Measurements from ENCODE around the gene SFXN4. TPM values are rescaled to one million over a fixed set of nuclear protein-coding genes. Genes with fewer than 3 reads are reported as not detected.

SFXN4 gene
- total and polyA plus RNA-seq, 2 of the 13 experiments (the other 11 are each of a cell fraction or from before 2014, with no cell fraction given), result 47.7 to 64.9 TPM

GRCh38 chr10:119207366-119207666 lies 41.8 kb upstream of the SFXN4 start, which contains the start of gene GRK5 (continued):
- no peak for TF ChIP-seq DMTF1 (CRISPR knock-in tag; IDR thresholded peaks at IDR 0.05)
- TF ChIP-seq CREB1 (IDR thresholded peaks at IDR 0.05), result no peak
- no peak for TF ChIP-seq CREB1 (CRISPR knock-in tag; IDR thresholded peaks at IDR 0.05)
- TF ChIP-seq ZNF703 (CRISPR knock-in tag; IDR thresholded peaks at IDR 0.05; ENCODE audit: borderline replicate concordance), result no peak
- TF ChIP-seq ZBTB7B (CRISPR knock-in tag; IDR thresholded peaks at IDR 0.05), result no peak
- TF ChIP-seq POLR2G (IDR thresholded peaks at IDR 0.05; ENCODE audit: low read depth, low read length), result 0 out of 2 replicates have a peak, but pooled peaks have one; percentile 28
- TF ChIP-seq CREB3 (CRISPR knock-in tag; IDR thresholded peaks at IDR 0.05), result no peak
- TF ChIP-seq PLSCR1 (CRISPR knock-in tag; IDR thresholded peaks at IDR 0.05; ENCODE audit: borderline replicate concordance), result no peak
- TF ChIP-seq ZMYM4 (CRISPR knock-in tag; IDR thresholded peaks at IDR 0.05), result no peak
- TF ChIP-seq TEAD3 (CRISPR knock-in tag; optimal IDR thresholded peaks at IDR 0.05; ENCODE audit: borderline replicate concordance), result peak; percentile 8
- TF ChIP-seq GABPB1 (CRISPR knock-in tag; IDR thresholded peaks at IDR 0.05), result peak; percentile 41; the same call in 1 of the 2 replicates
- no peak for TF ChIP-seq ZBTB34 (CRISPR knock-in tag; IDR thresholded peaks at IDR 0.05)
- no peak for TF ChIP-seq SMARCE1 (IDR thresholded peaks at IDR 0.05; ENCODE audit: borderline replicate concordance)
- TF ChIP-seq YEATS2 (CRISPR knock-in tag; IDR thresholded peaks at IDR 0.05; ENCODE audit: borderline replicate concordance), result no peak
- TF ChIP-seq MIXL1 (CRISPR knock-in tag; IDR thresholded peaks at IDR 0.05), result no peak
- TF ChIP-seq KAT2B (IDR thresholded peaks at IDR 0.05; ENCODE audit: borderline replicate concordance, low read depth, low read length), result no peak
- TF ChIP-seq DRAP1 (CRISPR knock-in tag; IDR thresholded peaks at IDR 0.05), result peak; percentile 77
- no peak for TF ChIP-seq ZNF850 (CRISPR knock-in tag; conservative IDR thresholded peaks at IDR 0.05)
- no peak for TF ChIP-seq ZFP36L2 (CRISPR knock-in tag; IDR thresholded peaks at IDR 0.05)
- TF ChIP-seq ZNF263 (CRISPR knock-in tag; IDR thresholded peaks at IDR 0.05), result peak; percentile 83
- TF ChIP-seq TFDP2 (CRISPR knock-in tag; IDR thresholded peaks at IDR 0.05), result peak; percentile 51; the same call in 1 of the 2 replicates
- TF ChIP-seq ZNF713 (CRISPR knock-in tag; IDR thresholded peaks at IDR 0.05), result no peak
- no peak for TF ChIP-seq EZH2 (conservative IDR thresholded peaks at IDR 0.05; ENCODE audit: low read depth, low read length)
- TF ChIP-seq RFXANK (CRISPR knock-in tag; IDR thresholded peaks at IDR 0.05), result no peak
- peak in 1 of 2 experiments; percentile 60; a peak in 2 of 4 replicates for TF ChIP-seq POLR2A (IDR thresholded peaks at IDR 0.05; ENCODE audit: insufficient read depth in 1 of 2, low read depth in 2 of 2, low read length in 2 of 2)
- TF ChIP-seq THAP11 (CRISPR knock-in tag; IDR thresholded peaks at IDR 0.05), result peak; percentile 92
- TF ChIP-seq RELA (CRISPR knock-in tag; IDR thresholded peaks at IDR 0.05), result no peak
